Right kidney (tissue), 1 donor: ENCODE data around the gene AXDND1.

Experiments used
- DNase-seq: peaks from one replicate; pipeline ENCODE4 v3.0.0-alpha.2; 2016

Gene AXDND1

DNA sequence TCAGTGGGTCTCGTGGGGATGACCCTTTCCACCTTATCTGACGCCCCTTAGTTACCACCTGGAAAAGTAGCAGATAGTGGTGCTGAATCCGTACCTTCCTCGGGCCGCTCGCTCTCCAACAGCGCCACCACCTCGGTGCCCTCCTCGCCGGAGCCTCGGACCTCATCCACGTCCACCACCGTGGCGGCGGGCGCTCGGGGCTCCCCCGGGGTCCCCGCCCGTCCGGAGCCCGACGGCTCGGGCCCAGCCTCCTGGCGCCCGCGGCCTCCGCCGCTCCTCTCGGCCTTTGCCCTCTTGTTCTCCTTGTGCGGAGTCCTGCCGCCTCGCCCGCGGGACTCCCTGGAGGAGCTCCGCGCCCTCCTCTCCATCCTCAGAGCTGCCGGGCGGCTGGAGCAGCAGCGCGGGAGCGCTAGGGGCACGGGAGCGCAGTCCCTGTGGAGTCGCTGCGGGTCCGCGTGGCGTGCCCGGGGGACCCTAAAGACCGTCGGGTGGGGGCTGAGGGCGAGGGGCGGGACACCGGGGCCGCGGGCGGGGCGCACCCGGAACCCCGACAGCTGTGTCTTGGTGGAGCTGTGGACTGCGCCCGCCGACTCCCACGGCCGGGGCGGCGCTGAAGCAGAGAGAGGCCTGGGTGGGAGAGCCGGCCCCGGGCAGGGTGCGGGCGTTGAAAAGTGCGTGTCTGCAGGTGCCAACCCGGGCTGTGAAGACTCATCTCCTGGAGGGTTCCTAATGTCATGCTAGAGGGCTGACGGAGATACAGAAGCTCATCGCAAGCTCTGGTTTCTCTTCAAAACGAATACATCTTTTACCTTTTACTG lies 209.9 kb downstream of the AXDND1 start, which contains the start of gene NPHS2:
TSS of gene NPHS2 (minus strand) at position 452 of the 818 bp plus-strand sequence. CDS start at position 368, 84 bp downstream.
- DNase-seq, result peak; percentile 46

DNA sequence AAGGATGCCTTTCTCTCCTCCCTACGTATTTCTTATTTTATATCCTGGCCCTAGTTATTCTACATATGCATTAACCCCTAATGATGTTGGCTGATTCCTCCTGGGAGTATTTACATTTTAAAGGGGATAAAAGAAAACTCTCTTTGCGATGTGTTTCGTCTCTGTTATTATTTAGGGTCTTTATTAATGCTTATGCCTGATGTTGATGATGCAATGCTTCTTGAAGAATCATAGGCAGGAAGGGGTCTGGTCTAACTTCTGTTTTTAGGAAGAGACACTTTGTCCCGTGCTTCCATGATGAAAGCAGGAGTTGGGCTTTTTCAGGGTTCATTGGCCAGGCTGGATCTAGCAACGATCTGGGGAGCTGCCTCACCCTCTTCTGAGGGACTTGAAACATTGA lies 210.7 kb downstream of the AXDND1 start:
- no peak for DNase-seq

DNA sequence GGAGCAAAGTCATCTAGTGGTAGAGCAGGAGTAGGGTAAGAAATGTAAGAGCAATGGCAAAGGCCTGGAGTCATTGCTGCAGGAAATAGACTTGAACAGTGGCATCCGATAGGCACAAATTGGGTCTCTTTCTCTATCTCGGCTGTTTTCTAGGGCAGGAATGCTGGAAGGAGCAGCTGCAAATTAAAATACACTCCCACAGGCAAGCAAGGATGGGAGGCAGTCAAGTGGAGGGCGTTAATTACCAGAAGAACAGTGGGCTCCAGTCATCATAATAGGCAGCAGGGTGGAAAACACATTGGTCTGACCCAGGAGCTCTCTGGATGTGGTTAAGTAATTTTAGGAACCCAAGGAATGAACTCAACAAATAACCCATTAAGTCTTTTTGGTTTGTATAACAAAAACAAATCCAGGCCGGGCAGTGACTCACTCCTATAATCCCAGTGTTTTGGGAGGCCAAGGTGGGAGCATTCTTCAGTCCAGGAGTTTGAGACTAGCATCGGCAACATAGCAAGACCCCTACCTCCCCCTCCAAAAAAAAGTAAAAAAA lies 218.1 kb downstream of the AXDND1 start:
- no peak for DNase-seq

DNA sequence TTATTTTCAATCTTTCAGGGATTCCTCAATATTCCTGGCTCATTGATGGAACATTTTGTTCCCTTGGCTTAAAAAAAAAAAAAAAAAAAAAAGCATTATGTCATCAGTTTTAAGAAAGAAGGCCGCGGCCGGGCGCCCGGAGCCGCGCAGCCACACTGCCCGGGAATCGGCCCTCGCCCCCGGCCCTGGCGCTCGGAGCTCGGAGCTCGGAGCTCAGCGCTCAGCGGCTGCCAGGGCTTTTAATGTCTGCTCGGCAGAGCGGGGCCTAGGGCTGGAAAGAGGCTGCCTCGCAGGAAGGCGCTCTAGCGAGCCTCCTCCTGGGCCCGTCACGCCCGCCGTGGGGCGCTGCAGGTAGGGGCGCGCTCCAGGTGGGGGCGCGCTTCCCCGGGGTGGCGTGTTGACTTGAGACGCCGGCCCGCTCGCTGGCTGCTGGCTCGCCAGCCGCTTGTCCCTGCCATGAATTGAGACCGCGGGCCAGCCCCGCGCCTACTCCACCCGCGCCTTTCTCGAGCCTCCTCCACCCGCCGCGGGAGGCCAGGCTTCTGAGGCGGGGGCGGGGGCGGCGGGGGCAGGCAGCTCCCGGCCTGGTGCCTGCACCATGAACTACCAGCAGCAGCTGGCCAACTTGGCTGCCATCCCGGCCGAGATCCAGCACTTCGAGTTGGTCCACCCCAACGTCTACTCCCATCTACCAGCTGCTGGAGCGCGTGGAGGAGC lies 220.5 kb downstream of the AXDND1 start:
- peak; percentile 85 for DNase-seq

DNA sequence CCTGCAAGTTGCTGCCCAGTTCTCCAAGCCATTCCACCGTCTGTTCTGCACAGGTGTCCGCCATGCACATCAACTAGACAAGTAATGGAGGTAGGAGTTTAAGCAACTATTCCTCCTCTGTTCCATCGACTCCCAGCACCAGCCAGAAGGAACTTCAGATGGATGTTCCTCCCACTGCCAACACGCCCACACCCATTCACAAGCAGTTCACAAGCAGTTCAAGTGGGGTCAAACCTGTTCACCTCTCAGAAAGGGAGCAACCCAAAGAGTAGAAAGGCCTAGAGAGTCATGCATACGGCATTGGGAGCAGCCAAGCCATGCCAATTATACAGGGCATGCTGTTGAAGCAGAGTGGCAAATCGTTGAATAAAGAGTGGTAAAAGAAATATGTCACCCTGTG lies 221.6 kb downstream of the AXDND1 start:
- DNase-seq, result no peak

DNA sequence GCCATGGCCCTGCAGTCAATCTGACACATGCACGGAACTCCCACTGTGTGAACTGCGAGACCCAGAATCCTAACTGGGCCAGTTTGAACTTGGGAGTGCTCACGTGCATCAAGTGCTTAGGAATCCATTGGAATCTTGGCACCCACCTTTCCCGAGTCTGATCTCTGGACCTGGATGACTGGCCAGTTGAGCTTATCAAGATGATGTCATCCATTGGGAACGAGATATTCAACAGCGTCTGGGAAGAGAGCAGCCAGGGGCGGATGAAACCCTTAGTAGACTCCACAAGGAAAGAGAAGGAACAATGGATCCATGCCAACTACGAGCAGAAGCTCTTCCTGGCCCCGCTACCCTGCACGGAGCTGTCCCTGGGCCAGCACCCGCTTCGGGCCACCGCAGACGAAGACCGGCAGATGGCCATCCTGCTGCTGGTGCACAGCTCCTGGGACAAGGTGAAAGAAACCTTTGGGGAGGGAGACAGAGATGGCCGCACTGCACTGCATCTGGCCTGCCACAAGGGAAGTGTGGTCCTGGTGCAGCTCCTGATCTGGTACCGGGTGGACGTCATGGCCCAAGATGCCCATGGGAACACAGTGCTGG lies 222.8 kb downstream of the AXDND1 start:
- no peak for DNase-seq

DNA sequence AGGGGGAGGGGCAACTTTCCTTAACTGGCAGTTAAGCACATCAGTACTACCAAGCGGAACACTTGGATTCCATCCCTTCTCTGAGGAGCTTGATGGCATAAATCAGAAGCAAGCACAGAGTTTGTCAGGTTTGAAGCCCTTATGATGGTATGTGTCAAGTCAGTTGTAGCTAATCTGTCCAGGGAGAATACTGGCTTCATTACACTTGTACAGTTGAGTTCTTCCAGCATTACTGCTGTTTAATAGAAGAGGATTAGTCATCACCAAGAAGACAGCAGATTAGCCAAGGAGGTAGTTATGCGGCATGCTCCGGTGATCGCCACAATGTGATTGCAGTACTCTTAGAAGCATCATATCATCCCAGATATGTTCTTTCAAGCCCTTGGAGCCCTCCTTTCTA lies 223.7 kb downstream of the AXDND1 start:
- no peak for DNase-seq

DNA sequence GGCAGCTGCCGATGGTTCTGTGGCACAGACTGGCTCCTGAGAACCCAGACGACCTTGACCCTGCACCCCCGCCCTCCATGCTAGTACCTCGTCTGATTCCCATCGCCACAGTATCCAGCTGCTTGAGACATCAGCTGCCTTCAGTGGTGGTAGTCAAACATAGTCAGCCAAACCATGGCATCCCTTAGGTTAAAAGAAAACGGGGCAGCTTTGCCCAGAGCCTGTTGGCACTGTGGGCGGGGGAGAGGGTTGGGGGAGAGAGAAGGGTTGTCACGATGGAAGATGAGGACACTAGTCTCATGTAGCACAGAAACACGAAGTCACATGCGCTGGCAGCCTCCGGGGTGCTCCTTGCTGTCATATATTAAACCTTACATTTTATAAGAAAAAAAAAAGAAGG lies 224.9 kb downstream of the AXDND1 start:
- DNase-seq, result no peak

DNA sequence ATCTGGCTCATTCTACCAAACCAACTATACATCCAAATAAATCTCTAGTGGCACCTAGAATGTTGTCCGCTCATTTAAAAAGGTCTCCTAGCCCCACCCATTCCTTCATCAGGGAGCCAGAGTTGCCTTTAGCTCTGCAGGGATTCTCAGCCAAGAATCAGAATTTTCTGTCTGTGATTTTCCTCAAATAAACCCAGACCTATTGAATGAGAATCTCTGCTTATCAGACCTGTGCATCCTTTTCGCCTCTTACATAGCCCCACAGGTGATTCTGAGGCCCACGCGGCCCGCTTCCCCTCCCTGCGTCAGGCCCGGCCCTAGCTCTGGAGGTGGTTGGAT lies 225.5 kb downstream of the AXDND1 start:
- DNase-seq, result no peak

DNA sequence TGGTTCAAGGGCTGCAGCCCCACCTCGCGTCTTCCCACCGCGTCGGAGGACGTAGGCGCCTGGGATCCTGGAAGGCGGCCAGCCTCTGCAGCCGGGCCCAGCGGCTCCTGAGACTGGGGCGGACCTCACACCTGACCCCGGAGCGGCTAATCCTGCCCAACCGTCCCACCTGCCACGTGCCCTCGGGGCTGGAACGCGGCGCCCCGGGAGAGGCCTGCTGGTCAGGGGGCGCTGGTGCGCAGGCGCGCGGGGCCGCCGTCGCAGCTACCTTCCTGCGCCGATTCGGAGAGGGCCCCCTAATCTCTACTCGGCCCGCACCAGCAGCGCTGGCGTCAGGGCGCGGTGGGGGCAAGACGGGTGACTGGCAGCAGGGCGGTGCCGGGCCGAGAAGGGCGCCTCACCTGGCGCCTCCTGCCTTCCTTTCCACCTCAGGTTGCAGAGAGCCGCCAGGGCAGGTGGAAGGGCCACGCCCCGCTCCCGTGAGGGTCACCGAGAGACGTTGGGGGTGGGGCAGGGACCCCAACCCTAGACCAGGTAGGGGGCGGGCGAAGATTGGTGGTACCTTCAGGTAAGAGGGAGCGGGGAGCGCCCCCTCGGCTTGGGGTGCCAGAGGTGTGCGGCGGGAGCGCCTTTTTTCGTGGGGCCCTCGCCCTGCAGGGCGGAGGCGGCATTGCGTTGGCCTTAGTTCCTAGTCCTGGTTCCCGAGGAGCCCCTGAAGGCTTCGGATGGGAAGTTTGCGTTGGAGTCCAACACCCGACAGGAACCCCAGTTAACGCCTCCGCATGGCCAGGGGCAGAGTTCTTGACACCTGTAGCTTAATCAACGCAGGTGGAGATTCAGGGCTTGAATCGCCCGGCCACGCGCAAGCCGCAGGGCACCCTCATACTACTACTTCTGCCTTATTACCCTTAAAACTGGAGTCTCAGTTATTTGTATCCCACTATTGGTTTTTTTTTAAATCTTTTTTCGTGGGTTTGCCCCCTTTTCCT lies 226.1 kb downstream of the AXDND1 start, which contains the start of gene TDRD5:
TSS of gene TDRD5 (plus strand) at position 241 of the 989 bp plus-strand sequence. CDS start 784 bp downstream, outside the sequence.
- peak; percentile 77 for DNase-seq

DNA sequence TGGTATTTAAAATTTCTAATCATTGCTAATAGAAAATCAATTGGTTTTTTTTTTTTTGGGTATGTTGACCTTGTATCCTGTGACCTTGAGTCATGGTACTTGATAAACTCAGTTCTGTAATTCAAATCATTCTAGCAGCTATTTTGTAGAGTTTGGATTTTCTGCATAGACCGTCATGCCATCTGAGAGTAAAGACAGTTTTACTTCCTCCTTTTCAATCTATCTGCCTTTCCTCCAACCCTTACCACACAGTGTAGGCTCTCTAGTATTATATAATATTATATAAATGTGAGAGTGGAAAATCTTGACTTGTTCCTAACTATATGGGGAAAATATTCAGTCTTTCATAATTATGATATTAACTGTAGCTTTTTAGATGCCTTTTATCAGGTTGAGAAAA lies 232.9 kb downstream of the AXDND1 start:
- no peak for DNase-seq

DNA sequence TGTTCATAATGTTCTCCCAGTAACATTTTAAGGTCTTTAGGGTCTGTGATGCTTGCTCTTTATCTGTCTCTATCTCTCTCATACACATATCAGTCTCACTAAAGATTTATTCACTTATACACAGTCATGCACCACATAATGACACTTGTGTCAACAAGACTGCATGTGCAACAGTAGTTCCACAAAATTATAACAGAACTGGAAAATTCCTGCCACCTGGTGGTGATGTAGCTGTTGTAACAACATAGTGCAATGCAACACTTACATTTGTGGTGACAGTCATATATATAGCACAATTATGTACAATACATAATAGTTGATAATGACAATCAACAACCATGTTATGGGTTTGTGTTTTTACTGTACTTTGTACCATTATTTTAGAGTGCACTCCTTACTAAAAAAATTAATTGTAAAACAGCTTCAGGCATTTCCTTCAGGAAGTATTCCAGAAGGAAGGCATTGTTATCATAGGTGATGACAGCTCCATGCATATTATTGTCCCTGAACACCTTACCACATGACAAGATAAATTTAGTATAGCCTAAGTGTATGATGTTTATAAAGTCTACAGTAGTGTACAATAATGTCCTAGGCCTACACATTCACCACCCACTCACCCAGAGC lies 234.0 kb downstream of the AXDND1 start:
- DNase-seq, result no peak

DNA sequence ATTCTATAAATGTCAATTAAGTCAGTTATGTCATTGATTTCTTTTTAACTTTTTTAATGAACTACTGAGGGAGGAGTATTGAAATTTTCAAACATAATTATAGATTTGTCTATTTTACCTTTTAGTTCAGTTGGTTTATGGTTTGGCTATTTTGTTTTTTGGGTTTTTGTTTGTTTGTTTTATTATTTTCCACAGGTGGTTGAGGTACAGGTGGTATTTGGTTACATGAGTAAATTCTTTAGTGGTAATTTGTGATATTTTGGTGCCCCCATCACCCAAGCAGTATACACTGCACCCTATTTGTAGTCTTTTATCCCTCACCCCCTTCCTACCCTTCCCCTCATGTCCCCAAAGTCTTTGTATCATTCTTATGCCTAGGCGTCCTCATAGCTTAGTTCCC lies 235.3 kb downstream of the AXDND1 start:
- DNase-seq, result no peak
